Breast epithelium (tissue), 3 donors: ENCODE measurements around the gene NTRK3.

Experiments
- POLR2A ChIP-seq: fragments of 450-650 bp; IDR thresholded peaks from one replicate; pipeline ENCODE4 v1.6.1; 2016; ENCODE audit warnings: antibody characterized with exemption, mild to moderate bottlenecking, moderate library complexity
- TF ChIP-seq, protein P1 (sequence below), 3 donors: fragments of 450-650 bp; IDR thresholded peaks; one replicate each; pipeline ENCODE4 v1.5.1; 2016 to 2017; ENCODE audit warnings: antibody characterized with exemption in 3 of 3, mild to moderate bottlenecking in 3 of 3, moderate library complexity in 3 of 3

DNA sequence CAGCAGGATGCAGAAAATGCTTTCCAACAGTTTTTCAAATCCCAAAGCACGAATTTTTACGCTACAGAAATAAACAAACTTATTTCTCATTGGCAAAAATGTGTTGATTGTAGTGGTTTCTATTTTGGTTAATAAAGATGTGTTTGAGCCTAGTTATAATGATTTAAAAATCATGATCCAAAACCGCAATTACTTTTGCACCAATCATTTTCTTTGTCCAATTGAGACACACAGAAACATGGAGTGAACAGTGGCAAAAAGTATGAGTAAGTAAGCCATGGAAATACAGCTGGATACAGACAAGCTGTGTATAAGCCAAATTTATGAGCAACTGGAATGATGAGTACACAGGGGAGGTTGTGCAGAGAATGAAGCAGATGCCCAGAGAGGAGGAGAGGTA, 427.9 kb downstream of the NTRK3 start:
- TF ChIP-seq, protein P1, sequence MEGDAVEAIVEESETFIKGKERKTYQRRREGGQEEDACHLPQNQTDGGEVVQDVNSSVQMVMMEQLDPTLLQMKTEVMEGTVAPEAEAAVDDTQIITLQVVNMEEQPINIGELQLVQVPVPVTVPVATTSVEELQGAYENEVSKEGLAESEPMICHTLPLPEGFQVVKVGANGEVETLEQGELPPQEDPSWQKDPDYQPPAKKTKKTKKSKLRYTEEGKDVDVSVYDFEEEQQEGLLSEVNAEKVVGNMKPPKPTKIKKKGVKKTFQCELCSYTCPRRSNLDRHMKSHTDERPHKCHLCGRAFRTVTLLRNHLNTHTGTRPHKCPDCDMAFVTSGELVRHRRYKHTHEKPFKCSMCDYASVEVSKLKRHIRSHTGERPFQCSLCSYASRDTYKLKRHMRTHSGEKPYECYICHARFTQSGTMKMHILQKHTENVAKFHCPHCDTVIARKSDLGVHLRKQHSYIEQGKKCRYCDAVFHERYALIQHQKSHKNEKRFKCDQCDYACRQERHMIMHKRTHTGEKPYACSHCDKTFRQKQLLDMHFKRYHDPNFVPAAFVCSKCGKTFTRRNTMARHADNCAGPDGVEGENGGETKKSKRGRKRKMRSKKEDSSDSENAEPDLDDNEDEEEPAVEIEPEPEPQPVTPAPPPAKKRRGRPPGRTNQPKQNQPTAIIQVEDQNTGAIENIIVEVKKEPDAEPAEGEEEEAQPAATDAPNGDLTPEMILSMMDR (IDR thresholded peaks at IDR 0.05), result no peak
- no peak for TF ChIP-seq POLR2A
